ENCODE measurements around the gene SHROOM2. TPM values are rescaled to one million over a fixed set of nuclear protein-coding genes. Genes with fewer than 3 reads are reported as not detected.

SHROOM2 gene
- total and polyA plus RNA-seq, 10 donors: 0.21 to 3.7 (median 1.6) TPM

DNA sequence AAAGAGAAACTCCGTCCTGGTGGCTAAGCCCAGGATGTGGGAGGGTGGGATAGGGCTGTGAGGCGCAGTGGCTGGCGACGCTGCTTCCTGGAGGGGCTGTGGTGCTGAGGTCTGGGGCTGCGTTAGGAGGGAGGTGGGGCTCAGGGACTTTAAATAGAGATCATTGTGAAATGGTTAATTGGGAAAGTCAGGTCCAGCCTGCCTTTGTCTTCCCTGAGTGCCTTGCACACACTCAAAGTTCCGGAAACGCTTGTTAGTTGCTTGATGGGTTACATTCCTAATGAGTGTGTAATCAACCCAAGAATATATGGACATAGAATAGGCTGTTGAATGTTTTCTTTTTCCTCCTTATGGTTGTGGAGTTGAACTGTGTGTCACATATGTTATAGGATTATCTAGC, 125.3 kb downstream of the SHROOM2 start:
- no peak for TF ChIP-seq POLR2AphosphoS5 (IDR thresholded peaks at IDR 0.05)
- TF ChIP-seq POLR2A (IDR thresholded peaks at IDR 0.05): no peak
- TF ChIP-seq CTCF (IDR thresholded peaks at IDR 0.05 in 8 of 11, conservative IDR thresholded peaks at IDR 0.05 in 3 of 11): no peak
- WGBS, 5 donors: 50 to 66% (median 59%) methylated on average over 7 of the region's 7 CpGs
- H3K27me3 ChIP-seq (replicated peaks in 1 of 7): peaks cover 0 to 4% (median 0%) of the 10 kb centered on the region in 7 donors
- intact Hi-C loops (cut with DNase I; ENCODE audit: low total_unique reads): no loop called here
- H3K9me3 ChIP-seq: no peaks in the 10 kb centered on the region
- no peaks in the 10 kb centered on the region for H3K4me1 ChIP-seq
- DNase-seq: no peak
- no peak overlapping the region for H3K27ac ChIP-seq
- H3K36me3 ChIP-seq: no peaks in the 10 kb centered on the region
- H3K4me3 ChIP-seq: no peak overlapping the region

DNA sequence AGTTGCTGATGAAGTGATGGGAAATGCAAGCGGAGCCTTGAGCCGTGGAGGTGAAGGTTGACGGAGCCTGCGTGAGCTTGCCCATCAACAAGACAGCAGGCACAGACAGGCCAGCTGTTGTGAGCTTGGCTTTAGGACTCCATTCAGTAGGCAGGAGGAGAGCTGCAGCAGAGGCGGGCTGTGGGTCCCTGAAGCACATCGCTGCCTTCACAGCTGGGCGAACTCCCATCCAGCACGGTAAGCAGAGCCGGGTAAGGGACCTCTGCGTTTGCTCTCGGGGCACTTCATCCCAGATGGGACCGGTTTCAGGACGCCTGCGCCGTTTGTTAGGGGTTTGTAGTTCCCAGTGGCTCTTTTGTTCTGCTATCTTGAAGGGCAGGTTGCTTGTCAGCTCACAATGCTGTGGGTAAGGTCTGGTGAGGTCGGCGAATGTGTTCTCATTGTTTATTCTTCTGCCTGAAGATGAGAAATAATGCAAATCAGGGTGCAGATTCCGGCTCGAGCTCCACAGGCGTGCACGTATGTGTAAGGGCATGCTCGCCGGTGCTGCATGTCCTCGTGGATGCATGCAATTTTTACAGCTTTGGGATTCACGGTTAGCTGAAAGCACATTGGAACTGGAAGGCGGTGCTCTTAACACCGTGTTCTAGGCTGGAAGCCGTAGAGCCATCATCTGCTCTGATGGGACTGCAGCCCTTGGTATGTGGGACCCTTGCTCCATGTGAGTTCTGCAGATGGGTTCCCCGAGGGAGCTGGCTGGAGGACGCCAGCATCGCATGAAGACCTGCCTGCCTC, 126.3 kb downstream of the SHROOM2 start:
- TF ChIP-seq CTCF (IDR thresholded peaks at IDR 0.05 in 8 of 11, conservative IDR thresholded peaks at IDR 0.05 in 3 of 11) (no peak), POLR2A (IDR thresholded peaks at IDR 0.05) (no peak), POLR2AphosphoS5 (IDR thresholded peaks at IDR 0.05) (no peak)
- H3K4me3 ChIP-seq: no peak overlapping the region
- H3K36me3 ChIP-seq: no peaks in the 10 kb centered on the region
- no peak for DNase-seq
- peaks cover 0 to 2% (median 0%) of the 10 kb centered on the region in 7 donors for H3K27me3 ChIP-seq (replicated peaks in 1 of 7)
- H3K9me3 ChIP-seq: no peaks in the 10 kb centered on the region
- WGBS, 5 donors: 58 to 67% (median 64%) methylated on average over 12 to 31 of the region's 31 CpGs
- H3K4me1 ChIP-seq: no peaks in the 10 kb centered on the region
- no peak overlapping the region for H3K27ac ChIP-seq
- intact Hi-C loops (cut with DNase I; ENCODE audit: low total_unique reads): no loop called here

DNA sequence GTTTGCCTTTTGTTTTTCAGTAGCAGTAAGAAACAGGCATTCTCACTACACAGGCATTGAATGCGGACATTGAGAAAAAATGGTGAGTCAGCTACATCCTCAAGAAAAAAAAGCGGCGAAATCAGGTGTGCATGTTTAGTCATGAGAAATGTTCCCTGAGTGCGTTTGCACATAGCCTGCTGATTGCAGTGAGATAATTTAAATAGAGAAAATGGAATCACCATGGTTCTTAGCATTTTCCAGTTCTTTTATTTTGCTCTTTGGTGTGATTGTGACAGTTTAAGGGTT, 126.9 kb downstream of the SHROOM2 start:
- DNase-seq: no peak
- no peaks in the 10 kb centered on the region for H3K4me1 ChIP-seq
- intact Hi-C loops (cut with DNase I; ENCODE audit: low total_unique reads): no loop called here
- H3K9me3 ChIP-seq: no peaks in the 10 kb centered on the region
- no peaks in the 10 kb centered on the region for H3K27me3 ChIP-seq (replicated peaks in 1 of 7)
- H3K27ac ChIP-seq: no peak overlapping the region
- no peaks in the 10 kb centered on the region for H3K36me3 ChIP-seq
- H3K4me3 ChIP-seq: no peak overlapping the region
- TF ChIP-seq POLR2AphosphoS5 (IDR thresholded peaks at IDR 0.05) (no peak), CTCF (IDR thresholded peaks at IDR 0.05 in 8 of 11, conservative IDR thresholded peaks at IDR 0.05 in 3 of 11) (no peak), POLR2A (IDR thresholded peaks at IDR 0.05) (no peak)
- 82 to 89% (median 86%) methylated on average over 4 of the region's 4 CpGs for WGBS, 5 donors

DNA sequence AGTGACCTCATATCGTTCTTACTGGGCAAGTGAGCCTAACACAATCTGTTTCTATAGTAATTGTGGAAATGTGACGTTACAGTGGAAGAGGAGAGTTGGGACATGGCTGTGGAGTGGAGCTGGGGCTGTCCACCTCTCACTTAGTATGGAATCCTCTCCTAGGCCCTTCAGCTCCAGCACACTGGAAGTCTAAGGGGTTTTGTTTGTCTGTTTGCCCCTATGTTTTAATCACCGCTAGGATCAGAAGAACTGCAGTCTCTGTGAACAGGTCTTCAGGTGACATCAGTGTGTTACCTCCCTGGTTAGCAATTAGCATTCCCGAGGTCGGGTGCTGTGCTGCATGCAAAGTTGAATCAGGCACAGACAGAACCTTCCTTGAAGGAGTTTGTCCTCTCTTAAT, 131.6 kb downstream of the SHROOM2 start:
- Histone ChIP-seq H3K27ac (no peak overlapping the region), H3K9me3 (no peaks in the 10 kb centered on the region), H3K36me3 (no peaks in the 10 kb centered on the region), H3K27me3 (replicated peaks in 1 of 7) (peaks cover 0 to 1% (median 0%) of the 10 kb centered on the region in 7 donors), H3K4me3 (no peak overlapping the region), H3K4me1 (no peaks in the 10 kb centered on the region)
- no peak for DNase-seq
- WGBS, 5 donors: 77 to 90% (median 89%) methylated on average over 3 to 5 of the region's 5 CpGs
- intact Hi-C loops (cut with DNase I; ENCODE audit: low total_unique reads): no loop called here
- no peak for TF ChIP-seq CTCF (IDR thresholded peaks at IDR 0.05 in 8 of 11, conservative IDR thresholded peaks at IDR 0.05 in 3 of 11)
- TF ChIP-seq POLR2AphosphoS5 (IDR thresholded peaks at IDR 0.05): no peak
- TF ChIP-seq POLR2A (IDR thresholded peaks at IDR 0.05): no peak
